Esophagus squamous epithelium (tissue), 4 donors: ENCODE data around the gene PRMT7.

Experiments used
- POLR2A ChIP-seq, 4 donors: fragments of 450-650 bp; IDR thresholded peaks; one replicate each; pipeline ENCODE4 v1.6.1; 2017; ENCODE audit warnings: antibody characterized with exemption in 4 of 4, mild to moderate bottlenecking in 4 of 4, moderate library complexity in 3 of 4
- TF ChIP-seq, protein P1 (sequence below), 6 experiments: fragments of 450-650 bp in 4 of 6; fragments of 200-600 bp in 2 of 6; sonication (generic) in 2 of 6; IDR thresholded peaks; one replicate each; pipeline ENCODE4 v1.5.1; 2016 to 2019; ENCODE audit warnings: antibody characterized with exemption in 6 of 6, mild to moderate bottlenecking in 4 of 6, moderate library complexity in 4 of 6

DNA sequence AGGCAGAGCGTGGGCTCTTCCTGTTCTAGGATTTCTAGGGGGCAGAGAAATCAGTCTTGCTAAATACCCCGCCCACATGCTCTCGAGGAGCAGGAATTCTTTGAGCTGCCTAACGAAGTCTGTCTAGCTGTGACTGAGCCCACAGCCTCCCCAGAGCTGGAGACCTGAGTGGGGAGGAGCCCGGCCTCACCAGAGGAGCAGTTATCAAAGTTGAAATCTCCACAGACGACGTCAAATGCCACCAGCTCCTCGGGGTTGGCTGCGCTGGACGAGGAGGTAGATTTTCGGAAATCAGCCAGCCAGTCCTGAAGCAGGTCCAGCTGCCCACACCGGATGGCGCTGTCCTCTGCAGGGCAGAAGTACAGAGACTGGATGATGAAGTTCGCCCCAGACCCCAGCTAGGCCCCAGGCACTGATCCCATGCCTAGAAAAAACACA, 53.8 kb downstream of the PRMT7 start:
- TF ChIP-seq, protein P1, sequence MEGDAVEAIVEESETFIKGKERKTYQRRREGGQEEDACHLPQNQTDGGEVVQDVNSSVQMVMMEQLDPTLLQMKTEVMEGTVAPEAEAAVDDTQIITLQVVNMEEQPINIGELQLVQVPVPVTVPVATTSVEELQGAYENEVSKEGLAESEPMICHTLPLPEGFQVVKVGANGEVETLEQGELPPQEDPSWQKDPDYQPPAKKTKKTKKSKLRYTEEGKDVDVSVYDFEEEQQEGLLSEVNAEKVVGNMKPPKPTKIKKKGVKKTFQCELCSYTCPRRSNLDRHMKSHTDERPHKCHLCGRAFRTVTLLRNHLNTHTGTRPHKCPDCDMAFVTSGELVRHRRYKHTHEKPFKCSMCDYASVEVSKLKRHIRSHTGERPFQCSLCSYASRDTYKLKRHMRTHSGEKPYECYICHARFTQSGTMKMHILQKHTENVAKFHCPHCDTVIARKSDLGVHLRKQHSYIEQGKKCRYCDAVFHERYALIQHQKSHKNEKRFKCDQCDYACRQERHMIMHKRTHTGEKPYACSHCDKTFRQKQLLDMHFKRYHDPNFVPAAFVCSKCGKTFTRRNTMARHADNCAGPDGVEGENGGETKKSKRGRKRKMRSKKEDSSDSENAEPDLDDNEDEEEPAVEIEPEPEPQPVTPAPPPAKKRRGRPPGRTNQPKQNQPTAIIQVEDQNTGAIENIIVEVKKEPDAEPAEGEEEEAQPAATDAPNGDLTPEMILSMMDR (IDR thresholded peaks at IDR 0.05): peak in 1 of 6 experiments; percentile 17
- TF ChIP-seq POLR2A (IDR thresholded peaks at IDR 0.05): no peak
